SU-DHL-6 (cell line): Measurements from ENCODE around the gene XRCC2.

Source experiments
- H2AFZ ChIP-seq: fragments of 200-600 bp; sonication (generic); 2 replicates; pipeline ENCODE4 v1.6.1; 2014; ENCODE audit warnings: low read depth, mild to moderate bottlenecking, moderate library complexity, mixed read lengths, antibody characterized with exemption, low read length; ENCODE audit not compliant: severe bottlenecking
- H3F3A ChIP-seq: fragments of 200-600 bp; shearing (Covaris generic); 2 replicates; pipeline ENCODE4 v1.6.0; 2016; ENCODE audit warnings: antibody characterized with exemption, mild to moderate bottlenecking; ENCODE audit not compliant: insufficient read depth
- H3K27ac ChIP-seq: fragments of 200-600 bp; sonication (generic); 2 replicates; pipeline ENCODE4 v1.5.1; 2016; ENCODE audit warnings: low read depth, mild to moderate bottlenecking, low read length, moderate library complexity, mixed read lengths
- H3K27me3 ChIP-seq: fragments of 200-600 bp; sonication (generic), shearing (Covaris generic); 2 replicates; pipeline ENCODE4 v1.6.0; 2014; ENCODE audit warnings: mild to moderate bottlenecking, low read length
- H3K36me3 ChIP-seq: fragments of 200-600 bp; sonication (generic); 2 replicates; pipeline ENCODE4 v1.6.1; 2014; ENCODE audit warnings: mild to moderate bottlenecking, low read length, mixed read lengths
- H3K4me2 ChIP-seq: fragments of 300-600, 200-600 bp; shearing (Covaris generic), sonication (generic); 2 replicates; pipeline ENCODE4 v1.6.0; 2014; ENCODE audit warnings: low read length, low read depth, mild to moderate bottlenecking; ENCODE audit not compliant: poor library complexity, severe bottlenecking
- H3K4me3 ChIP-seq: fragments of 200-600 bp; sonication (generic); 2 replicates; pipeline ENCODE4 v1.5.1; 2014; ENCODE audit warnings: antibody characterized with exemption, low read length, mild to moderate bottlenecking, mixed read lengths; ENCODE audit not compliant: insufficient read depth, poor library complexity, severe bottlenecking
- H3K79me2 ChIP-seq: fragments of 200-600 bp; sonication (generic); 2 replicates; pipeline ENCODE4 v1.6.1; 2014; ENCODE audit warnings: mild to moderate bottlenecking, low read length, moderate library complexity; ENCODE audit not compliant: insufficient read depth
- H3K9ac ChIP-seq: fragments of 200-600 bp; sonication (generic); 2 replicates; pipeline ENCODE4 v1.7.0; 2014; ENCODE audit warnings: mild to moderate bottlenecking, low read length
- H3K9me2 ChIP-seq: fragments of 200-600 bp; sonication (generic); replicated peaks from 2 replicates; pipeline ENCODE4 v1.6.1; 2014; ENCODE audit warnings: low read length; ENCODE audit not compliant: insufficient read depth
- H3K9me3 ChIP-seq: fragments of 200-600 bp; sonication (generic); 2 replicates; pipeline ENCODE4 v1.6.1; 2014; ENCODE audit warnings: low read length, mixed read lengths; ENCODE audit not compliant: insufficient read depth
- H4K20me1 ChIP-seq: fragments of 200-600 bp; sonication (generic); 2 replicates; pipeline ENCODE4 v1.6.1; 2014; ENCODE audit warnings: low read depth, mild to moderate bottlenecking, antibody characterized with exemption, low read length, moderate library complexity, mixed read lengths
- CTCF ChIP-seq: fragments of 200-600 bp; sonication (generic); IDR thresholded peaks from one replicate; pipeline ENCODE4 v1.5.1; 2017; ENCODE audit warnings: antibody characterized with exemption, mild to moderate bottlenecking, low read length, moderate library complexity; ENCODE audit not compliant: insufficient read depth, poor library complexity, severe bottlenecking
- EZH2phosphoT487 ChIP-seq: fragments of 200-600 bp; sonication (generic), shearing (Covaris generic); conservative IDR thresholded peaks from 2 replicates; pipeline ENCODE4 v1.6.1; 2018; ENCODE audit warnings: mild to moderate bottlenecking, antibody characterized with exemption, low read length, moderate library complexity, mixed read lengths

Gene XRCC2

DNA sequence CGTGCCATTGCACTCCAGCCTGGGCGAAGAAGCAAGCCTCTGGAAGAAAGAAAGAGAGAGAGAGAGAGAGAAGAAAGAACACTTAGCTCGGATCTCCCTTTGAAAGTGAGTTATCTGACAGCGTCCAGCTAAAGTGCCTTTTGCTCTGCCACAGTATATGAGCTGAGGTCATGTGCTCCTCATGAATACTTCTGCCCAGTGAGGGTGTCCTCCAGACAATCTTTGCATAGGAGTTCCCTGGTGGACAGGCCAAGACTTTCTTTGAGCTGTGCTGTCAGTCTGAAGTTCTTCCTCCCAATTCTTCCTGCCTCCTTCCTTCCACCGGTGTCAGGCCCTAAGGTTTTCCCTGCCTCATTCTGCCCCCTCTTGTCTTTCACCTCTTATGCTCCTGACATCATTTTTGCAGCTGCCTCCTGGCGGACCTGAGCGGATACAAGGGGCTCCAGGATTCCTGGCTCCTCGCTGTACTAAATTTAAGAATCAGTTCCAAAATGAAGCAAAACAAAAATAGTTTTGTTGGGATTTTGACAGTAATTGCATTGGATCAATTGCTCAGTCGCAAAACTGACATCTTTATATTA is 31.9 kb downstream of the XRCC2 start:
- H2AFZ ChIP-seq, result no peak overlapping the region
- no peaks in the 10 kb centered on the region for H3K9me2 ChIP-seq
- H3K4me3 ChIP-seq, result no peak overlapping the region
- H3K4me2 ChIP-seq, result no peak overlapping the region
- no peaks in the 10 kb centered on the region for H4K20me1 ChIP-seq
- H3F3A ChIP-seq, result peaks cover 7% of the 10 kb centered on the region; the same call in 1 of the 2 replicates
- H3K36me3 ChIP-seq, result peaks cover 20% of the 10 kb centered on the region
- H3K9ac ChIP-seq, result no peak overlapping the region
- no peaks in the 10 kb centered on the region for H3K9me3 ChIP-seq
- H3K27ac ChIP-seq, result no peak overlapping the region
- no peaks in the 10 kb centered on the region for H3K79me2 ChIP-seq
- no peaks in the 10 kb centered on the region for H3K27me3 ChIP-seq
- TF ChIP-seq EZH2phosphoT487 (no peak), CTCF (no peak)

DNA sequence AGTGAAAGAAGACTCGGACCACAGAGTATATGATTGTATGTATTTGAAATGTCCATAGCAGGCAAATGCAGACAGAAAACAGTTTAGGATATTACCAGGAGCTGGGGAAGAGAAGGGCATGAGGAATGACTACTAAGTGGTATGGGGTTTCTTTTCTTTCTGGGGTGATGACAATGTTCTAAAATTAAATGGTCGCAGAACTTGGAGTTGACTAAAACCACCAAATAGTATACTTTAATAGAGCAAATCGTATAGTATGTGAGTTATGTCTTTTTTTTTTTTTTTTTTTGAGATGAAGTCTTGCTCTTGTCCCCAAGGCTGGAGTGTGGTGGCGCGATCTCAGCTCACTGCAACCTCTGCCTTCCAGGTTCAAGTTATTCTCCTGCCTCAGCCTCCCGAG is 34.6 kb downstream of the XRCC2 start:
- no peaks in the 10 kb centered on the region for H3K79me2 ChIP-seq
- H2AFZ ChIP-seq, result no peak overlapping the region
- no peaks in the 10 kb centered on the region for H4K20me1 ChIP-seq
- no peaks in the 10 kb centered on the region for H3K36me3 ChIP-seq
- no peak overlapping the region for H3K4me3 ChIP-seq
- peaks cover 7% of the 10 kb centered on the region; the same call in 1 of the 2 replicates for H3F3A ChIP-seq
- H3K9me2 ChIP-seq, result no peaks in the 10 kb centered on the region
- H3K27ac ChIP-seq, result no peak overlapping the region
- no peak overlapping the region for H3K9ac ChIP-seq
- TF ChIP-seq EZH2phosphoT487 (no peak), CTCF (no peak)
- no peaks in the 10 kb centered on the region for H3K27me3 ChIP-seq
- H3K9me3 ChIP-seq, result no peaks in the 10 kb centered on the region
- H3K4me2 ChIP-seq, result no peak overlapping the region

DNA sequence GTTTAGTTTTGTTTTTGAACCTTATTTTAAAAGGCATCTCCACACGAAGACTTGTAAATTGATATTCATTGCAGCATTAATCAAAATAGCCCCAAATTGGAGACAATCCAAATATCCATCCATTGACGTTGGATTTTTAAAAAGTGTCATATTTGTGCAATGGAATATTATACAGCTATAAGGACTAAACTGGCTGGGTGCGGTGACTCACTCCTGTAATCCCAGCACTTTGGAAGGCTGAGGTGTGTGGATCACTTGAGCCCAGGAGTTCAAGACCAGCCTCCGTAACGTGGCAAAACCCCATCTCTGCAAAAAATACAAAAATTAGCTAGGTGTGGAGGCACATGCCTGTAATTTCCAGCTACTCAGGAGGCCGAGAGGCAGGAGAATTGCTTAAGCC is 35.1 kb downstream of the XRCC2 start:
- Histone ChIP-seq H3K79me2 (no peaks in the 10 kb centered on the region), H3K9me3 (no peaks in the 10 kb centered on the region), H3K4me2 (no peak overlapping the region), H3K4me3 (no peak overlapping the region), H3K27ac (no peak overlapping the region), H4K20me1 (no peaks in the 10 kb centered on the region), H3K27me3 (no peaks in the 10 kb centered on the region), H2AFZ (no peak overlapping the region), H3F3A (peaks cover 7% of the 10 kb centered on the region; the same call in 1 of the 2 replicates), H3K36me3 (no peaks in the 10 kb centered on the region), H3K9ac (no peak overlapping the region), H3K9me2 (no peaks in the 10 kb centered on the region)
- TF ChIP-seq CTCF, result no peak
- no peak for TF ChIP-seq EZH2phosphoT487
